Amniotic stem cell (primary cell): ENCODE measurements around the gene MND1.
A peak's percentile ranks its signal among the peaks of the same experiment; 100 is the strongest.

Experiments
- DNase-seq: peaks from one replicate; lab custom pipeline; 2025; lab: John Stamatoyannopoulos, UW

The MND1 gene

DNA sequence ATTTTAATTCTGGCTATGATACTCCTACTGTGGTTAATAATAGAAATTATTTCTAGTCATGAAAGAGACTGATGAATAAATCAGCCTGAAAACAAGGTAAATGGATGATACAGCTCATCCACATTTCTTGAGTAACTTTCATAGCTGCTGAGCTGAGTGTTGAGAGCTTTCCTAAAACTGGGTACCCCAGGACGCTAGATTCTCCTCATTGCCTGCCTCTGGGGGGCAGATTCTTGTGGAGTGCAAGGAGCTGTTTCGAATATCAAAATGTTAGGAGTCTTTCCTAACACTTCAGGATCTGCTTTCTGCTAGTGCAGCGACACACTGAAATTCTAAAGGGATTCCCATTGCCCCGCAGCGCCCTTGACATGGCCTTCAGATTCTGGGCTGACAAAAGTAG is 2.1 kb downstream of the MND1 start:
- DNase-seq, result no peak

GRCh38 chr4:153347117-153347516 is 2.6 kb downstream of the MND1 start:
- DNase-seq, result no peak

DNA sequence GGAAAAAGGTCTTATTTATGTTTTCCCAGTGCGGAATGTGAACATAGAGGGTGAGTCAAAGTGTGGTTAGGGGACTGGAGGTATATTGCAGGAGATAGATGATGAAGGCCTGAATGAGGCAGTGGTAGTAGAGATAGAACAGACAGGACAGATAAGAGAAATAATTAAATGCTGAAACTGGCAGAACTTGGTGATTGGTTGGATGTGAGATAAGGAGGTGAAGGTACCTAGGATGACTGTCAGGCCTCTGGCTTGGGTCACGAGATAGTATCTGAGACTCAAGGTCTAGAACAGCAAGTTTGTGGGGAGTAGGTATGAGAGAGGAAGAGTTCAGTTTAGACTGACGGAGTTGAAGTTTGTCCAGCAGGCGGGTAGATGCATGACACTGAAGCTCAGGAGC is 3.5 kb downstream of the MND1 start:
- no peak for DNase-seq

GRCh38 chr4:153349206-153349805 is 4.8 kb downstream of the MND1 start:
- no peak for DNase-seq

- DNase-seq, result no peak
Observed at GRCh38 chr4:153362184-153362583, 17.7 kb downstream of the MND1 start.

DNA sequence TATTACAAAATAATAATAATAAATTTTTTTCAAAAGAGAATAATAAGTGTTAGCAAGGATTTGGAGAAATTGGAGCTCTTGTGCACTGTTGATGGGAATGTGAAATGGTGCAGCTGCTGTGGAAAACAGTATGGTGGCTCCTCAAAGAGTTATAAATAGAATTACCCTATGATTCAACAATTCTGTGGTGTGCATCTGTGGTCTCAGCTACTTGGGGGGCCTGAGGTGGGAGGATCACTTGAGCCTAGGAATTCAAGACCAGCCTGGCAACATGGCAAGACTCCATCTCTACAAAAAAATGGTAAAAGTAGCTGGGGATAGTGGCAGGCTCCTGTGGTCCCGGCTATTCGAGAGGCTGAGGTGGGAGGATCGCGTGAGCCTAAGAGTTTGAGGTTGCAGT is 19.6 kb downstream of the MND1 start:
- no peak for DNase-seq

DNA sequence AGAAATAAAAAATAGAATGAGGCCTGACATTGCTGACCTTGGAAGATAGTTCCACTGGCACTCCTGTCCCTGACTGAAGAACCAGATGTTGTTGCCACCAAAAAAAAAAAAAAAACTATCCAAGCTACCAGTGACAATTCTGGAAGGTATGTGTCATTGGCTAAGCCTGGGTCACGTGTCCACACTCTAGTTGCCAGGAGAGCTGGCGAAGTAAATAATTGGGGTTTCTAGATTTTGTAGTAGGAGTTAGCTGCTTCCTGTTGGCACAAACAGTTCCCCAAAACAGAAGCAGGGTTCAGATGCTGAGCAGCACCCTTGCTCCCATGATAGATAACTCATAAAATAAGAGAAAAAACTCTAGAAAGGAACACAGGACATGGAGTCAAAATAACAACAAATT is 20.5 kb downstream of the MND1 start:
- DNase-seq, result no peak

GRCh38 chr4:153366486-153366885 is 22.0 kb downstream of the MND1 start:
- no peak for DNase-seq

GRCh38 chr4:153367092-153367491 is 22.6 kb downstream of the MND1 start:
- no peak for DNase-seq

DNA sequence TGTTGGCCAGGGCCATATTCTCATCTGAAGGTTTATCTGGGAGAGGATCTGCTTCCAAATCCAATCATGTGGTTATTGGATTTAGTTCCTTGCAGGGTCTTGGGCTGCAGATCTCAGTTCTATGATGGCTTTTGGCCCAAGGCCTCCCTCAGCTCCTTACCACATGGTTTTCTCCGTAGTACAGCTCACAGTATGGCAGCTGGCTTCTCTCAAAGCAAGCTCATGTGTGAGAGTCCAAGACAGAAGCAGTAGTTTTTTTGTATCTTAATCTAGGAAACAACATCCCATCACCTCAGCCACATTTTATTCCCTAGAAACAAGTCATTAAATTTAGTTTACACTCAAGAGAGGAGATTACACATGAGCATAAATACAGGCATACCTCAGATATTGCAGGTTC is 24.5 kb downstream of the MND1 start:
- DNase-seq, result no peak

GRCh38 chr4:153371701-153372234 is 27.3 kb downstream of the MND1 start:
- DNase-seq, result no peak

DNA sequence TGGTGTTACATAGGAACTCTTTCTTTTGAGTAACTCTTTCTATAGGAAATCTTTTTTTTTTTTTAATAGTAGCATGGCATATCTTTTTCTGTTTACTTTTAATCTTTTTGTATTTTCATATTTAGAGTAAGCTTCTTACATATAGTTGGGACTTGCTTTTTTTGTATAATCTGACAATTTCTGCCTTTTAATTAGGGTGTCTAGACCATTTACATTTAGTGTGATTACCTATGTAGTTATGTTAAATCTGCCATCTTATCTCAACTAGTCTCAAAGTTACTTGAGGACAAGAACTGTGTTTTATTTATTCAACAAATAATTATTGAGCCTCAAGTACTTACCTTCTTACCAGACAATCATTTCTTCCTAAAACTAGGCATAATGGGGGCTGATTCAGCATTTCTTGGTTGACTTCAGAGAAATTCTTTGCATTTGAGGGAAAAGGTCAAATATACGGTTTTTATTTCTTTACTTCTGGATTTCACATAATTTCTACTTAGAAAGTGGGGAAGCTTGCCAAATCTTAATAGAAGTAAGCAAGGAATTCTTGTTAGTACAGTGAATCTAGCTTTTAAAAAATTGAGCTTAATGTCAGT is 28.6 kb downstream of the MND1 start:
- DNase-seq, result no peak

DNA sequence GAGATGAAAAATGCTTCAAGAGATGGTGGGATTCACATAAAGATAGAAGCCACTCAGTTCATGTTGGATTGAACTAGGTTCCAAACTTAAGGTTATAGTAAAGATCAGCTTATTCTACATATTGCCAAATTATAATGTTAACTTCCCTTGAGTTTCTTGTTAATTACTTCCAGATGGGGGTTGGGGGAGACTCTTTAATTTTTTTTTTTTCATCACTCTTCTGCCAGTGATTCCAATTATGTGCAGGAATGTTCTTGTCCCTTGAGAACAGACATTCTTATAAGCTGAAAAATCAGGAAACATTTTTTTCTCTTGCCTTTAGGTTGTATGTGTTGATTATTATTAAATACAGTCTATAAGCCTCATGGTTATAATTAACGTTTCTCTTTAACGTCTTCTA is 30.0 kb downstream of the MND1 start:
- no peak for DNase-seq

GRCh38 chr4:153375303-153375702 is 30.8 kb downstream of the MND1 start:
- DNase-seq, result no peak

- DNase-seq, result no peak
Observed at GRCh38 chr4:153383131-153383530, 38.6 kb downstream of the MND1 start.

DNA sequence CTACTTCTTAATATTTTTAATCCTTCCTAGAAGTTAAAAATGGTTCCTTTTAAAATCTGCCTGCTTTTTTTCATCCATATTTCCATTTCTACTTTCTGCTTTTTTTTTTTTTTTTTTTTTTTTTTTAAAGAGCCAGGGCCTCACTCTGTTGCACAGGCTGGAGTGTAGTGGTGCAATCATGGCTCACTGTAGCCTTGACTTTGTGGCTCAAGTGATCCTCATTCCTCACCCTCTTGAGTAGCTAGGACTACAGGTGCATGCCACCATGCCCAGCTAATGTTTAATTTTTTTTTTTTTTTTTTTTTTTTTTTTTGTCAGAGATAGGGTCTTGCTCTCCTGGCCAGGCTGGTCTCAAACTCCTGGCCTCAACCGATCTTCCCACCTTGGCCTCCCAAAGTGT is 39.7 kb downstream of the MND1 start:
- no peak for DNase-seq

- no peak for DNase-seq
Observed at GRCh38 chr4:153385784-153386183, 41.3 kb downstream of the MND1 start.

DNA sequence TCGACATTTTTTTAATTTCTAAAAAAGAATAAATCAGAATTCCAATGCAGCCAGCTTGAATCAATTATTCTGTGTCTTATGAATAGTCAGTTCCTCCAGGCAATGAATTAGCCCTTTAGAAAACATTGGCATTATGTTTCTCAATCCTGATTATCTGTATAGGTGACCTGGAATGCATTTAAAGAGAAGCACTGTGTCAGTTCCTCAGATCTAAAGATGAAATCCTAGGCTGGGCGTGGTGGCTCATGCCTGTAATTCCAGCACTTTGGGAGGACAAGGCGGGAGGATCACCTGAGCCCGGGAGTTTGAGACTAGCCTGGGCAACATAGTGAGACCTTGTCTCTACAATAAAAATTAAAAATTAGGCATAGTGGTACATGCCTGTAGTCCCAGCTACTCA is 43.5 kb downstream of the MND1 start:
- DNase-seq, result no peak

- peak; percentile 22 for DNase-seq
Observed at GRCh38 chr4:153393397-153393796, 48.9 kb downstream of the MND1 start.

GRCh38 chr4:153394945-153395344 is 50.5 kb downstream of the MND1 start:
- DNase-seq, result no peak

DNA sequence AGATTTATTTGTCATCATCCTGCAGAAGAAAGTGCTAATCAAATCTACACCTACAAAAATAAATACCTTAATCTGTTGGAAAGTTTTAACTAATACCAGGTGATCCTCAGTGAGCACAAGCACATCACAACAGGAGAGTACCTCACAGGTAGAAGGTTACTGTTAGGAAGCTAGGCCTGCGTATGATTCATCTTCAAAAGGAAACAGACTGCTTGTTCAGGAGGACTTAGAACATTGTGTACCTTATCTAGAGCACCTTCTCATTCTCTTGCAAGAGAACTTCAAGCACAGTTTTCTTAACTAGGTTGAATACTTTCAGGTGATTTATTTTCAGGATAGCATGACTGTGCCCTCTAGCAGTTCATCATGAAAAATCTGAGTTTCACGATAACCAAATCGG is 54.2 kb downstream of the MND1 start:
- DNase-seq, result no peak

DNA sequence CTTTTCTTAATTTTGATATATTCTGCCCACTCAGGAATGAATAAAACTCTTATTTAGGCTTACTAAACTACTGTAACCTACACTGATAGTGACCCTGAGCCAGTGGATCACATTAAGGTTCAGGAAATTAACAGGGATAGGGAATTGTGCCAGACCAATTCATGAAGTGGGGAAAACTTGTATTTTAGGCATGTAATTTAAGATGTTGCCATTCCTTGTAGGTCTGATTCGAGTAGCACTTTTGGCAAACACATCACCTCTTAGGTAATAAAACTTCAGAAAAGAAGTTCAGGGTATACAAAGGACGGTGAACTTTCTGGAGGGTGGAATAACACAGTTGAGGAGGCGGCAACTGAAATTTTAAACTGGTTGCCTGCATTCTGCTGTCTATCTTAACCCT is 54.9 kb downstream of the MND1 start:
- DNase-seq, result no peak

DNA sequence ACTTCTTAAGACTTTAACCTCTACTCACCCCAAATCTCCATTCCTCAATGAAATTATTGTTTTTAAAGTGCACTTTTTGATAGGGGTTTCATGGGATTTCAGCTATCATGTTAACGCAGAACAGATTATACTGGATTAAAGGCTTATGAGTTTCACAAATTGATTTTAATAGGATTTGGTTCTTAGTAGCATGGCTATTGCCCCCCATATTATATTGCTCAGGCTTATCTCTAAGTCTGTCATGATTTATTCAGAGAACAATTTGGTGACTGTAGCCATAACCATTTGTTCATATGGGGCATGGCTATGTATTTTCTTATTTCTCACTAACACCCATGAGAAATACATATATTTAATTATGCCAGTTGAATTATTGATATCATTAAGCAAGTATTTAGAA is 57.0 kb downstream of the MND1 start:
- DNase-seq, result no peak

- DNase-seq, result no peak
Observed at GRCh38 chr4:153402366-153402765, 57.9 kb downstream of the MND1 start.
